IMR-90 (cell line): Measurements from ENCODE around the gene ORAI1. TPM values are rescaled to one million over a fixed set of nuclear protein-coding genes. Genes with fewer than 3 reads are reported as not detected.

Experiments used
- ATAC-seq: fragments of 200-7000 bp; cut with Tn5 transposase; 2 replicates; pipeline ENCODE4 v1.9.1; 2020; ENCODE audit warnings: low read depth, mild to moderate bottlenecking, moderate library complexity
- BruUV-seq: library from RNA; stranded (reverse); fragments of 400-500 nt; replicated peaks from 2 replicates; lab custom pipeline; 2021; lab: Mats Ljungman, UMichigan
- CTCF ChIA-PET: fragments of 300-600 bp; formaldehyde crosslinking; extraction: SDS; loops from one replicate; lab custom pipeline; 2021; ENCODE audit warnings: antibody characterized with exemption; lab: Yijun Ruan, JAX
- POLR2A ChIA-PET: fragments of 300-600 bp; sonication (Branson Sonifier 250); formaldehyde crosslinking; loops from one replicate; lab custom pipeline; 2022; ENCODE audit warnings: antibody characterized with exemption; ENCODE audit not compliant: unreplicated experiment; lab: Charles Lee
- DNase-seq: peaks from one replicate; pipeline ENCODE4 v3.0.0; 2013
- H2AFZ ChIP-seq: replicated peaks from 2 replicates; pipeline ENCODE3; 2013; ENCODE audit warnings: low read length, mild to moderate bottlenecking; ENCODE audit not compliant: poor library complexity
- H2AK5ac ChIP-seq: 2 replicates; pipeline ENCODE4 v1.6.1; 2013; ENCODE audit warnings: low read depth, low read length, inconsistent platforms
- H2AK9ac ChIP-seq: replicated peaks from 2 replicates; pipeline ENCODE3; 2013; ENCODE audit warnings: mild to moderate bottlenecking, low read depth, low read length, moderate library complexity; ENCODE audit not compliant: poor library complexity
- H2BK120ac ChIP-seq: 2 replicates; pipeline ENCODE4 v1.6.1; 2013; ENCODE audit warnings: low read depth, low read length, inconsistent platforms
- H2BK15ac ChIP-seq: 3 replicates; pipeline ENCODE4 v1.6.1; 2013; ENCODE audit warnings: low read depth, low read length, inconsistent platforms
- H2BK20ac ChIP-seq: 2 replicates; pipeline ENCODE4 v1.6.1; 2013; ENCODE audit warnings: low read depth, mild to moderate bottlenecking, inconsistent platforms, low read length, moderate library complexity
- H2BK5ac ChIP-seq: 2 replicates; pipeline ENCODE4 v1.6.1; 2013; ENCODE audit warnings: mild to moderate bottlenecking, low read depth, low read length, inconsistent platforms; ENCODE audit not compliant: poor library complexity, severe bottlenecking
- H3K14ac ChIP-seq: replicated peaks from 2 replicates; pipeline ENCODE4 v1.6.1; 2013; ENCODE audit warnings: low read depth, low read length, inconsistent platforms
- H3K18ac ChIP-seq: 2 replicates; pipeline ENCODE4 v1.6.1; 2013; ENCODE audit warnings: low read depth, low read length, control low read depth
- H3K23ac ChIP-seq: 2 replicates; pipeline ENCODE4 v1.6.1; 2013; ENCODE audit warnings: low read depth, low read length, inconsistent platforms
- H3K27ac ChIP-seq: 2 replicates; pipeline ENCODE4 v1.5.1; 2013; ENCODE audit warnings: mild to moderate bottlenecking, control low read depth, low read length; ENCODE audit not compliant: insufficient read depth
- H3K27me3 ChIP-seq: 2 replicates; pipeline ENCODE4 v1.6.1; 2013; ENCODE audit warnings: low read length; ENCODE audit not compliant: control insufficient read depth, insufficient read depth
- H3K36me3 ChIP-seq: 2 replicates; pipeline ENCODE4 v1.6.1; 2013; ENCODE audit warnings: low read length, mixed read lengths; ENCODE audit not compliant: control insufficient read depth, insufficient read depth
- H3K4ac ChIP-seq: 2 replicates; pipeline ENCODE4 v1.6.1; 2013; ENCODE audit warnings: low read depth, low read length, inconsistent platforms
- H3K4me1 ChIP-seq: 2 replicates; pipeline ENCODE4 v1.6.1; 2013; ENCODE audit warnings: low read length, mixed read lengths; ENCODE audit not compliant: control insufficient read depth, insufficient read depth
- H3K4me2 ChIP-seq: 2 replicates; pipeline ENCODE4 v1.6.1; 2013; ENCODE audit warnings: low read depth, mild to moderate bottlenecking, control low read depth, low read length, moderate library complexity
- H3K4me3 ChIP-seq: 2 replicates; pipeline ENCODE4 v1.5.1; 2013; ENCODE audit warnings: low read depth, mild to moderate bottlenecking, control low read depth, low read length, moderate library complexity; ENCODE audit not compliant: insufficient read depth
- H3K56ac ChIP-seq: 2 replicates; pipeline ENCODE4 v1.6.1; 2013; ENCODE audit warnings: low read length, inconsistent platforms; ENCODE audit not compliant: insufficient read depth; ENCODE audit errors: extremely low read depth
- H3K79me1 ChIP-seq, 2 experiments: 2 replicates each; pipeline ENCODE4 v1.6.1; 2013; ENCODE audit warnings: low read length in 2 of 2, inconsistent platforms in 1 of 2, low read depth in 1 of 2
- H3K9ac ChIP-seq: 2 replicates; pipeline ENCODE4 v1.6.1; 2013; ENCODE audit warnings: low read depth, low read length, control low read depth
- H3K9me1 ChIP-seq: 2 replicates; pipeline ENCODE4 v1.6.1; 2013; ENCODE audit warnings: low read length, inconsistent platforms; ENCODE audit not compliant: insufficient read depth
- H3K9me3 ChIP-seq: 2 replicates; pipeline ENCODE4 v1.6.1; 2013; ENCODE audit warnings: low read length; ENCODE audit not compliant: control insufficient read depth, insufficient read depth
- H4K20me1 ChIP-seq: 2 replicates; pipeline ENCODE4 v1.6.1; 2013; ENCODE audit warnings: low read length, inconsistent platforms; ENCODE audit not compliant: insufficient read depth
- H4K5ac ChIP-seq: 2 replicates; pipeline ENCODE4 v1.6.1; 2013; ENCODE audit warnings: mild to moderate bottlenecking, low read depth, low read length, control low read depth
- H4K8ac ChIP-seq, 2 experiments: 2 replicates each; pipeline ENCODE4 v1.6.1; 2013; ENCODE audit warnings: low read depth in 2 of 2, low read length in 2 of 2, control low read depth in 1 of 2, inconsistent platforms in 1 of 2
- H4K91ac ChIP-seq: 2 replicates; pipeline ENCODE4 v1.6.1; 2013; ENCODE audit warnings: low read depth, low read length, inconsistent platforms; ENCODE audit not compliant: insufficient read depth
- BHLHE40 ChIP-seq: fragments of 150-350 bp; IDR thresholded peaks from 2 replicates; pipeline ENCODE4 v1.6.1; 2016; ENCODE audit warnings: mild to moderate bottlenecking, low read depth, low read length
- CEBPB ChIP-seq: IDR thresholded peaks from 2 replicates; pipeline ENCODE4 v1.6.1; 2012; ENCODE audit warnings: low read depth, low read length, improper control_type of control experiment
- CHD1 ChIP-seq: IDR thresholded peaks from 2 replicates; pipeline ENCODE4 v1.6.1; 2012; ENCODE audit warnings: low read depth, low read length, improper control_type of control experiment
- ELK1 ChIP-seq: fragments of 150-350 bp; IDR thresholded peaks from 2 replicates; pipeline ENCODE4 v1.6.1; 2016; ENCODE audit warnings: low read depth, mild to moderate bottlenecking, low read length, moderate library complexity, borderline replicate concordance
- FOS ChIP-seq: fragments of 150-350 bp; IDR thresholded peaks from 2 replicates; pipeline ENCODE4 v1.6.1; 2016; ENCODE audit warnings: low read depth, low read length
- MAFK ChIP-seq: IDR thresholded peaks from 2 replicates; pipeline ENCODE4 v1.6.1; 2012; ENCODE audit warnings: low read depth, low read length, improper control_type of control experiment
- MAZ ChIP-seq: IDR thresholded peaks from 2 replicates; pipeline ENCODE4 v1.6.1; 2012; ENCODE audit warnings: low read depth, mild to moderate bottlenecking, low read length, improper control_type of control experiment, moderate library complexity, borderline replicate concordance
- NFE2L2 ChIP-seq: fragments of 150-350 bp; IDR thresholded peaks from 2 replicates; pipeline ENCODE4 v1.6.1; 2016; ENCODE audit warnings: low read depth, mild to moderate bottlenecking, low read length
- POLR2A ChIP-seq: IDR thresholded peaks from 2 replicates; pipeline ENCODE4 v1.6.1; 2012; ENCODE audit warnings: mild to moderate bottlenecking, low read depth, low read length
- RAD21 ChIP-seq: IDR thresholded peaks from 2 replicates; pipeline ENCODE4 v1.6.1; 2012; ENCODE audit warnings: low read length, improper control_type of control experiment
- RCOR1 ChIP-seq: IDR thresholded peaks from 2 replicates; pipeline ENCODE4 v1.6.1; 2012; ENCODE audit warnings: mild to moderate bottlenecking, low read length, improper control_type of control experiment; ENCODE audit not compliant: insufficient replicate concordance
- RFX5 ChIP-seq: IDR thresholded peaks from 2 replicates; pipeline ENCODE4 v1.8.0; 2012; ENCODE audit warnings: low read depth, mild to moderate bottlenecking, low read length, moderate library complexity
- SMC3 ChIP-seq: fragments of 150-350 bp; IDR thresholded peaks from 2 replicates; pipeline ENCODE4 v1.6.1; 2016; ENCODE audit warnings: low read depth, mild to moderate bottlenecking, antibody characterized with exemption, low read length, moderate library complexity
- WGBS, 2 experiments: methylation state at CpG; one replicate each; pipeline versions ENCODE4 v1.1.5 to v1.1.7; 2013; ENCODE audit warnings: missing lambda C conversion rate in 2 of 2; ENCODE audit not compliant: insufficient read length in 1 of 2; ENCODE audit errors: extremely low coverage in 2 of 2; 5-methylcytosine and 5-hydroxymethylcytosine counted together
- dilution Hi-C: fragments of 300-500 bp; cut with HindIII; formaldehyde crosslinking; loops from one replicate; pipeline ENCODE4 v1.14.3; 2018; ENCODE audit warnings: low sequenced_read_pairs; ENCODE audit not compliant: unreplicated experiment
- in situ Hi-C: fragments of 300-500 bp; cut with MboI; formaldehyde crosslinking; loops from 3 replicates; pipeline ENCODE4 v1.14.3; 2019; ENCODE audit warnings: low sequenced_read_pairs, inconsistent platforms, mixed read lengths
- intact Hi-C: fragments of 100-400 bp; cut with micrococcal nuclease; formaldehyde crosslinking; loops from 2 replicates; pipeline ENCODE4 v1.10.0; 2022
- polyA plus RNA-seq, 3 experiments: library from polyadenylated mRNA; depleted of rRNA; stranded (reverse); fragments of >200 nt; gene quantifications; 2 replicates each; pipeline ENCODE4 v1.2.3, GENCODE V29; 2012; ENCODE audit warnings: low replicate concordance in 1 of 3
- total RNA-seq: library from RNA; depleted of rRNA; stranded (reverse); fragments of >200 nt; gene quantifications from 2 replicates; pipeline ENCODE4 v1.2.3, GENCODE V29; 2012
- TF ChIP-seq, protein P1 (sequence below): conservative IDR thresholded peaks from 2 replicates; pipeline ENCODE4 v1.5.1; 2012; ENCODE audit warnings: mild to moderate bottlenecking, low read depth, low read length, improper control_type of control experiment
- TF ChIP-seq, protein P2 (sequence below): fragments of 150-350 bp; IDR thresholded peaks from 2 replicates; pipeline ENCODE4 v1.6.1; 2017; ENCODE audit warnings: mild to moderate bottlenecking, antibody characterized with exemption, low read length, low read depth

ORAI1 gene
- total and polyA plus RNA-seq, 2 of the 4 experiments (the other 2 are of a cell fraction) = 3.9 to 22.7 TPM

DNA sequence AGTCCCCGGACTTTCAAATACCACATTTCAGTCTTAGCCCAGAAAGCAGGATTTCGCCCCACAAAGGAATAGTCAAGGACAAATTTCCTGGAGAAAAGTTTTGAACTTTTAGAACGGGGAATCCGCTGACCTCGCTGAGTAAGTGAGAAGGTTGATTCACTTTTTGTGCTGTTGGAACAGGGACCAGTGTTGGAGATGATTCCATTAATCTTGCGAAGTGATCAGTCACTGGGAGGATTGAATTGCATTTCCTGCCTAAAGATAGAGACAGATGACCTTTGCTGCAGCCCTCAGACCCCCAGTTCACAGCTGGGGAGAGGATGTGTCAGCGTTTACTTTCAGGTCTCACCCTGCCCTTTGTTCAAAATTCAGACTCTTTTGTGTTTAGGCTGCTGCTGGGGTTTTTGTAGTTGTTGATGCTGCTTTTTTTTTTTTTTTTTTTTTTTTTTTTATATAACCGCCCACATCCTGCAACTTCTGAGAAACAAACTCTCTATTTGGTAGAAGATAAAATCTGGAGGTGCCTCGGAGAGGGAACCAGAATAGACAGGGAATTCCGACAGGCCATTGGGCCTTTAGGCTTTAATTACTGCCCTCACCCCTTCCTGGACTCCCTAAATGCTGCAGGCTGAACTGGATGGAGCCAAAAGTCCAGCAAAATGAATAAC lies 35.7 kb upstream of the ORAI1 start:
- Histone ChIP-seq H2AK9ac (peak overlapping the region; percentile 79), H3K36me3 (no peaks in the 10 kb centered on the region), H3K27ac (peak overlapping the region; percentile 92), H4K20me1 (no peaks in the 10 kb centered on the region), H3K4ac (peak overlapping the region; percentile 83), H2BK120ac (peak overlapping the region; percentile 84), H4K8ac (peak overlapping the region; percentile 26 to 96; a peak in 3 of 4 replicates), H3K79me1 (no peaks in the 10 kb centered on the region; a peak in 1 of 4 replicates), H3K9ac (peak overlapping the region; percentile 71), H4K91ac (peak overlapping the region; percentile 45), H3K4me1 (peaks cover 5% of the 10 kb centered on the region), H3K23ac (peak overlapping the region; percentile 77), H3K9me1 (no peaks in the 10 kb centered on the region), H2AFZ (peak overlapping the region; percentile 89), H2BK20ac (peak overlapping the region; percentile 65; the same call in 1 of the 2 replicates), H3K27me3 (no peaks in the 10 kb centered on the region), H2BK5ac (peak overlapping the region; percentile 84), H3K18ac (peak overlapping the region; percentile 40), H4K5ac (peak overlapping the region; percentile 80), H3K4me2 (peak overlapping the region; percentile 63), H3K14ac (peak overlapping the region; percentile 84; the same call in 1 of the 2 replicates), H2BK15ac (peak overlapping the region; percentile 10; the same call in 1 of the 3 replicates), H3K56ac (peak overlapping the region; percentile 85), H3K4me3 (peak overlapping the region; percentile 4; the same call in 1 of the 2 replicates), H2AK5ac (peak overlapping the region; percentile 47; the same call in 1 of the 2 replicates), H3K9me3 (no peaks in the 10 kb centered on the region)
- intact Hi-C loops (loop anchor here (2.0 kb wide), 1 partner anchor 36 kb away; the partner anchor contains the start of gene ORAI1), dilution Hi-C loops (no loop called here), in situ Hi-C loops (no loop called here)
- ATAC-seq = peak; percentile 64
- ChIA-PET CTCF (no interaction called here), POLR2A (no interaction called here)
- 14% methylated on average over 4 of the region's 10 CpGs; no CpG with 5 or more reads in 1 of the 2 experiments for WGBS, 2 experiments
- no TSS peak for BruUV-seq
- peak; percentile 69 for DNase-seq
- TF ChIP-seq CHD1 (no peak), ELK1 (no peak), POLR2A (no peak), FOS (no peak), SMC3 (no peak), RAD21 (no peak), MAFK (no peak), RCOR1 (no peak), CEBPB (no peak), BHLHE40 (no peak), NFE2L2 (no peak), MAZ (no peak), RFX5 (no peak)
- TF ChIP-seq, protein P1, sequence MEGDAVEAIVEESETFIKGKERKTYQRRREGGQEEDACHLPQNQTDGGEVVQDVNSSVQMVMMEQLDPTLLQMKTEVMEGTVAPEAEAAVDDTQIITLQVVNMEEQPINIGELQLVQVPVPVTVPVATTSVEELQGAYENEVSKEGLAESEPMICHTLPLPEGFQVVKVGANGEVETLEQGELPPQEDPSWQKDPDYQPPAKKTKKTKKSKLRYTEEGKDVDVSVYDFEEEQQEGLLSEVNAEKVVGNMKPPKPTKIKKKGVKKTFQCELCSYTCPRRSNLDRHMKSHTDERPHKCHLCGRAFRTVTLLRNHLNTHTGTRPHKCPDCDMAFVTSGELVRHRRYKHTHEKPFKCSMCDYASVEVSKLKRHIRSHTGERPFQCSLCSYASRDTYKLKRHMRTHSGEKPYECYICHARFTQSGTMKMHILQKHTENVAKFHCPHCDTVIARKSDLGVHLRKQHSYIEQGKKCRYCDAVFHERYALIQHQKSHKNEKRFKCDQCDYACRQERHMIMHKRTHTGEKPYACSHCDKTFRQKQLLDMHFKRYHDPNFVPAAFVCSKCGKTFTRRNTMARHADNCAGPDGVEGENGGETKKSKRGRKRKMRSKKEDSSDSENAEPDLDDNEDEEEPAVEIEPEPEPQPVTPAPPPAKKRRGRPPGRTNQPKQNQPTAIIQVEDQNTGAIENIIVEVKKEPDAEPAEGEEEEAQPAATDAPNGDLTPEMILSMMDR = no peak
- TF ChIP-seq, protein P2, sequence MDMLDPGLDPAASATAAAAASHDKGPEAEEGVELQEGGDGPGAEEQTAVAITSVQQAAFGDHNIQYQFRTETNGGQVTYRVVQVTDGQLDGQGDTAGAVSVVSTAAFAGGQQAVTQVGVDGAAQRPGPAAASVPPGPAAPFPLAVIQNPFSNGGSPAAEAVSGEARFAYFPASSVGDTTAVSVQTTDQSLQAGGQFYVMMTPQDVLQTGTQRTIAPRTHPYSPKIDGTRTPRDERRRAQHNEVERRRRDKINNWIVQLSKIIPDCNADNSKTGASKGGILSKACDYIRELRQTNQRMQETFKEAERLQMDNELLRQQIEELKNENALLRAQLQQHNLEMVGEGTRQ = no peak
